BLaER1 treated with 17β-estradiol and CSF1 and Interleukin-3, amounts not matched to agents 10 nM and 100 nM (cell line): ENCODE data around the gene PRIMA1.
A peak's percentile ranks its signal among the peaks of the same experiment; 100 is the strongest.

Source experiments
- H3K27ac ChIP-seq, 11 experiments: shearing (Covaris generic); formaldehyde crosslinking; 2 replicates each; pipeline ENCODE4 v1.8.1; 2022
- H3K27me3 ChIP-seq, 11 experiments: shearing (Covaris generic); formaldehyde crosslinking; 2 replicates each; pipeline ENCODE4 v1.8.1; 2022
- H3K36me3 ChIP-seq, 11 experiments: shearing (Covaris generic); formaldehyde crosslinking; 2 replicates each; pipeline ENCODE4 v1.8.1; 2022
- H3K4me1 ChIP-seq, 10 experiments: shearing (Covaris generic); formaldehyde crosslinking; 2 replicates each; pipeline ENCODE4 v1.8.1; 2022
- H3K4me2 ChIP-seq, 11 experiments: shearing (Covaris generic); formaldehyde crosslinking; 2 replicates each; pipeline ENCODE4 v1.8.1; 2022
- H3K4me3 ChIP-seq, 10 experiments: shearing (Covaris generic); formaldehyde crosslinking; 2 replicates each; pipeline ENCODE4 v1.8.1; 2022
- H3K9ac ChIP-seq, 11 experiments: shearing (Covaris generic); formaldehyde crosslinking; 2 replicates each; pipeline ENCODE4 v1.8.1; 2022
- H3K9me3 ChIP-seq, 11 experiments: shearing (Covaris generic); formaldehyde crosslinking; replicated peaks in 1 of 11; 2 replicates each; pipeline ENCODE4 v1.8.1; 2022
- H4K20me1 ChIP-seq, 11 experiments: shearing (Covaris generic); formaldehyde crosslinking; 2 replicates each; pipeline ENCODE4 v1.8.1; 2022
- Cebpa-rat ChIP-seq, 11 experiments: shearing (Covaris generic); IDR thresholded peaks; 2 replicates each; pipeline ENCODE4 v1.8.1; 2022

PRIMA1 gene

GRCh38 chr14:93744176-93744575 is 44.1 kb downstream of the PRIMA1 start:
- Histone ChIP-seq H3K4me1 (peaks cover 0 to 18% (median 7%) of the 10 kb centered on the region in 10 experiments; a peak in 11 of 20 replicates), H3K27me3 (no peaks in the 10 kb centered on the region), H3K4me2 (no peak overlapping the region), H3K36me3 (no peaks in the 10 kb centered on the region), H3K4me3 (no peak overlapping the region), H3K9ac (no peak overlapping the region), H3K27ac (no peak overlapping the region), H3K9me3 (no peaks in the 10 kb centered on the region), H4K20me1 (no peaks in the 10 kb centered on the region)
- TF ChIP-seq Cebpa-rat (IDR thresholded peaks at IDR 0.05) = no peak

GRCh38 chr14:93743270-93744060 is 44.8 kb downstream of the PRIMA1 start:
- H3K36me3 ChIP-seq = no peaks in the 10 kb centered on the region
- no peak overlapping the region for H3K9ac ChIP-seq
- peaks cover 0 to 18% (median 7%) of the 10 kb centered on the region in 10 experiments; a peak in 11 of 20 replicates for H3K4me1 ChIP-seq
- no peak for TF ChIP-seq Cebpa-rat (IDR thresholded peaks at IDR 0.05)
- H4K20me1 ChIP-seq = no peaks in the 10 kb centered on the region
- no peaks in the 10 kb centered on the region for H3K27me3 ChIP-seq
- H3K27ac ChIP-seq = no peak overlapping the region
- no peak overlapping the region for H3K4me3 ChIP-seq
- no peaks in the 10 kb centered on the region for H3K9me3 ChIP-seq
- H3K4me2 ChIP-seq = no peak overlapping the region

DNA sequence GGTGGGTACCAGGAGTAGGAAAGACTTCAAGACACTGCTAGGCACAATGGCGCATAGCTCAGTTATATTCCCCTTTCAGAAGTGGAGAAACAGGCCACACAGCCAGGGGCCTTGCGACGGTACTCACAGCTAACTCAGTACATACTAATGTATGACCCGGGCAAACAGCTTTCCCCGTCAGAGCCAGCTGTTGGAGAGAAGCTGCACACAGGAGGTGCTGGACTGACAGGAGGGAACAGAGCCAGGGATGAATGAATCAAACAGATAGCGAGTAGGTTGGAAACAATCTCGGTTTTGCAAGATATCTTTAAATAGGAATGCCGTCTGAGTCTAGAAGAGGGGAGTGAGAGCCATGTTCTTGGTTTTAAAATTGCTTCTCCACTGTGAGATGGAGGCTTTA is 45.5 kb downstream of the PRIMA1 start:
- peaks cover 0 to 18% (median 7%) of the 10 kb centered on the region in 10 experiments; a peak in 11 of 20 replicates for H3K4me1 ChIP-seq
- TF ChIP-seq Cebpa-rat (IDR thresholded peaks at IDR 0.05) = no peak

DNA sequence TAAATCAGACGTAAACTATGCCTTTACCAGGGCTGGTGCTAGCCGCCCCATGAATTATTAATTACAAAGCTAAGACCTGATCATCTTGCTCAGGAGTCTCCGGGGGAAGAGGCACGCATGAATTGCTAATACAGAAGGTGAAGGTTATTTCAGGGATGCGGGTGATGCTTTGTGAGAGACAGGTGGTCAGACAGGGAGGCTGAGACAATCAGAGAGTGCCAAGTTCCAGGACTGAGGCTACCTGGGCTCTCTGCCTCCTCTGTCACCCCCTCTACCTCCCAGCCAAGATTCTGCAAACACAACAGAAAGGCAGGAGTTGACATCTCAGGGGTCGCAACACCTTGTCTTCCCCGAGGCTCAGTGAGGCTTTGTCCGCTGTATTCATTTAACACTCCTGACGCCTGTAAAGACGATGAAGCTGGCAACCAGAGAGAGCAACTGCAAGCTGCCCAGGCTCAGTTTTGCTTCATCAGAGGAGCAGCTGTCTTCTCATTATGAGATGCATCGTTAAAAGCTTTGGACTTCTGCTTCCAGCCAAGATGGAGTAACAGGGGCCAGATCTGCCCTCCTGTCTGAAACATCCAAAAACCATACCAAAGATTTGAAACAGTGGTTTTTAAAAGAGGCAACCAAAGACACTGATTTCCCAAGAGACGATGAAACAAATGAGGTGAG is 46.6 kb downstream of the PRIMA1 start:
- no peak overlapping the region for H3K9ac ChIP-seq
- H3K4me1 ChIP-seq = peaks cover 0 to 18% (median 7%) of the 10 kb centered on the region in 10 experiments; a peak in 11 of 20 replicates
- no peak for TF ChIP-seq Cebpa-rat (IDR thresholded peaks at IDR 0.05)
- H3K27me3 ChIP-seq = no peaks in the 10 kb centered on the region
- no peaks in the 10 kb centered on the region for H3K9me3 ChIP-seq
- no peaks in the 10 kb centered on the region for H3K36me3 ChIP-seq
- peak overlapping the region in 5 of 11 experiments; percentile 6 to 38 (median 32); a peak in 10 of 22 replicates for H3K4me2 ChIP-seq
- no peaks in the 10 kb centered on the region for H4K20me1 ChIP-seq
- no peak overlapping the region for H3K27ac ChIP-seq
- no peak overlapping the region for H3K4me3 ChIP-seq

More for the DNA sequence above, 45.5 kb downstream of the PRIMA1 start:
- H4K20me1 ChIP-seq = no peaks in the 10 kb centered on the region
- no peak overlapping the region for H3K4me2 ChIP-seq
- H3K36me3 ChIP-seq = no peaks in the 10 kb centered on the region
- no peak overlapping the region for H3K27ac ChIP-seq
- no peak overlapping the region for H3K9ac ChIP-seq
- H3K4me3 ChIP-seq = no peak overlapping the region
- H3K27me3 ChIP-seq = no peaks in the 10 kb centered on the region
- H3K9me3 ChIP-seq = no peaks in the 10 kb centered on the region

DNA sequence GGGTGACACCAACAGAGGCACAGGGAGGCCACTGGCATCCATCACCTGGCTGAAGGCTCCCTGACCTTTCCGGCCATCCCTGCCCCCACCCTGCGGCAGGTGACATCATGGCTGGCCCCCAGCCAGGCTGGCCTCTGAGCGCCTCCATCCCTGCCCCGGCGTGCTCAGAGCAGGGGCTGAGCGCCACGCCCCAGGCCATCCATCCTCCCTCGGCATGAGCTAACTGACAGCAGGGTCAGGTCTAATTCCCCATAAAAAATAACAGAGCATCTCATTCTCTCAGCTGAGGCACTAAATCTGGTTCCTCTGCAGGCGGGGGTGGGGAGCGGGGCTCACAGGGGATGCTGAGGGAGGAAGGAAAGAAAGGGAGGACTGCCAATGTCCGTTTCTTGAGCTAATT is 50.7 kb downstream of the PRIMA1 start:
- Histone ChIP-seq H3K9ac (no peak overlapping the region), H4K20me1 (no peaks in the 10 kb centered on the region), H3K27ac (no peak overlapping the region), H3K36me3 (no peaks in the 10 kb centered on the region), H3K4me1 (peaks cover 0 to 18% (median 0%) of the 10 kb centered on the region in 10 experiments; a peak in 6 of 20 replicates), H3K9me3 (no peaks in the 10 kb centered on the region), H3K4me2 (no peak overlapping the region), H3K4me3 (no peak overlapping the region), H3K27me3 (no peaks in the 10 kb centered on the region)
- TF ChIP-seq Cebpa-rat (IDR thresholded peaks at IDR 0.05) = no peak

GRCh38 chr14:93736378-93737014 is 51.8 kb downstream of the PRIMA1 start:
- H3K4me1 ChIP-seq = peaks cover 0 to 9% (median 0%) of the 10 kb centered on the region in 10 experiments; a peak in 5 of 20 replicates
- H3K36me3 ChIP-seq = no peaks in the 10 kb centered on the region
- TF ChIP-seq Cebpa-rat (IDR thresholded peaks at IDR 0.05) = no peak
- no peak overlapping the region for H3K4me3 ChIP-seq
- no peak overlapping the region for H3K9ac ChIP-seq
- no peaks in the 10 kb centered on the region for H3K27me3 ChIP-seq
- H3K9me3 ChIP-seq = no peaks in the 10 kb centered on the region
- no peaks in the 10 kb centered on the region for H4K20me1 ChIP-seq
- H3K4me2 ChIP-seq = no peak overlapping the region
- no peak overlapping the region for H3K27ac ChIP-seq

- H3K4me1 ChIP-seq = 0 out of 20 replicates have a peak, but pooled peaks cover 0 to 5% (median 0%) of the 10 kb centered on the region in 10 experiments
- H3K9ac ChIP-seq = no peak overlapping the region
- H3K27ac ChIP-seq = no peak overlapping the region
- H3K4me3 ChIP-seq = no peak overlapping the region
- no peak for TF ChIP-seq Cebpa-rat (IDR thresholded peaks at IDR 0.05)
- H4K20me1 ChIP-seq = no peaks in the 10 kb centered on the region; a peak in 1 of 22 replicates
- H3K36me3 ChIP-seq = no peaks in the 10 kb centered on the region
- no peaks in the 10 kb centered on the region for H3K27me3 ChIP-seq
- no peaks in the 10 kb centered on the region for H3K9me3 ChIP-seq
- H3K4me2 ChIP-seq = 0 out of 22 replicates have a peak overlapping the region, but pooled peaks of 1 of the 11 experiments have one; percentile 3
Measured at GRCh38 chr14:93735206-93735605, 53.1 kb downstream of the PRIMA1 start.

- TF ChIP-seq Cebpa-rat (IDR thresholded peaks at IDR 0.05) = no peak
- no peak overlapping the region for H3K4me2 ChIP-seq
- H3K27ac ChIP-seq = no peak overlapping the region
- no peak overlapping the region for H3K4me3 ChIP-seq
- H3K36me3 ChIP-seq = no peaks in the 10 kb centered on the region
- no peaks in the 10 kb centered on the region; a peak in 1 of 22 replicates for H4K20me1 ChIP-seq
- H3K4me1 ChIP-seq = 0 out of 20 replicates have a peak, but pooled peaks cover 0 to 5% (median 0%) of the 10 kb centered on the region in 10 experiments
- H3K27me3 ChIP-seq = no peaks in the 10 kb centered on the region
- no peaks in the 10 kb centered on the region for H3K9me3 ChIP-seq
- H3K9ac ChIP-seq = no peak overlapping the region
Measured at GRCh38 chr14:93734086-93734822, 54.0 kb downstream of the PRIMA1 start.
